Nephron (organoid): Measurements from ENCODE around the gene PPP1R15B.

ENCODE experiments used
- H3K27ac Mint-ChIP-seq, 3 experiments: 2 replicates each; pipeline ENCODE4 v1.8.0; 2020; ENCODE audit warnings: mixed read lengths in 3 of 3, mild to moderate bottlenecking in 2 of 3, moderate library complexity in 1 of 3
- H3K27me3 Mint-ChIP-seq: 2 replicates; pipeline ENCODE4 v1.8.0; 2021; ENCODE audit warnings: low read depth, mild to moderate bottlenecking, moderate library complexity, mixed read lengths
- H3K36me3 Mint-ChIP-seq: 2 replicates; pipeline ENCODE4 v1.8.0; 2020; ENCODE audit warnings: low read depth, mixed read lengths
- H3K4me1 Mint-ChIP-seq: 2 replicates; pipeline ENCODE4 v1.8.0; 2020; ENCODE audit warnings: mixed read lengths
- H3K4me3 Mint-ChIP-seq, 3 experiments: 2 replicates each; pipeline ENCODE4 v1.8.0; 2020; ENCODE audit warnings: mild to moderate bottlenecking in 3 of 3, mixed read lengths in 3 of 3, moderate library complexity in 2 of 3
- H3K9me3 Mint-ChIP-seq: 2 replicates; pipeline ENCODE4 v1.8.0; 2020; ENCODE audit warnings: mixed read lengths
- CTCF ChIP-seq, 3 experiments: fragments of 200-600 bp; sonication (generic); IDR thresholded peaks; one replicate each; pipeline ENCODE4 v1.5.0; 2021; ENCODE audit warnings: antibody characterized with exemption in 3 of 3; ENCODE audit not compliant: unreplicated experiment in 3 of 3

Gene PPP1R15B

GRCh38 chr1:204442376-204443259, 31.0 kb upstream of the PPP1R15B start:
- Mint-ChIP-seq H3K27me3 (no peaks in the 10 kb centered on the region), H3K9me3 (no peaks in the 10 kb centered on the region), H3K27ac (peak overlapping the region in 1 of 3 experiments; percentile 49)

GRCh38 chr1:204441558-204441957, 29.9 kb upstream of the PPP1R15B start:
- Mint-ChIP-seq H3K27ac (no peak overlapping the region), H3K27me3 (no peaks in the 10 kb centered on the region), H3K36me3 (peaks cover 68% of the 10 kb centered on the region), H3K9me3 (no peaks in the 10 kb centered on the region), H3K4me1 (peaks cover 4% of the 10 kb centered on the region), H3K4me3 (no peak overlapping the region)
- no peak for TF ChIP-seq CTCF (IDR thresholded peaks at IDR 0.05; ENCODE audit: unreplicated experiment in 3 of 3)

More at GRCh38 chr1:204442376-204443259, 31.0 kb upstream of the PPP1R15B start:
- Mint-ChIP-seq H3K36me3 (peaks cover 64% of the 10 kb centered on the region), H3K4me1 (peaks cover 14% of the 10 kb centered on the region), H3K4me3 (no peak overlapping the region)
- no peak for TF ChIP-seq CTCF (IDR thresholded peaks at IDR 0.05; ENCODE audit: unreplicated experiment in 3 of 3)

GRCh38 chr1:204439621-204440375, 28.2 kb upstream of the PPP1R15B start:
- peak overlapping the region; percentile 3 to 44 (median 44) for H3K27ac Mint-ChIP-seq
- no peaks in the 10 kb centered on the region for H3K27me3 Mint-ChIP-seq
- no peak overlapping the region for H3K4me3 Mint-ChIP-seq
- H3K4me1 Mint-ChIP-seq, result no peaks in the 10 kb centered on the region
- H3K9me3 Mint-ChIP-seq, result no peaks in the 10 kb centered on the region
- no peak for TF ChIP-seq CTCF (IDR thresholded peaks at IDR 0.05; ENCODE audit: unreplicated experiment in 3 of 3)
- H3K36me3 Mint-ChIP-seq, result peaks cover 69% of the 10 kb centered on the region

GRCh38 chr1:204438628-204439027, 27.0 kb upstream of the PPP1R15B start:
- Mint-ChIP-seq H3K4me1 (no peaks in the 10 kb centered on the region), H3K9me3 (no peaks in the 10 kb centered on the region), H3K4me3 (no peak overlapping the region), H3K27ac (no peak overlapping the region), H3K36me3 (peaks cover 69% of the 10 kb centered on the region), H3K27me3 (no peaks in the 10 kb centered on the region)
- no peak for TF ChIP-seq CTCF (IDR thresholded peaks at IDR 0.05; ENCODE audit: unreplicated experiment in 3 of 3)

GRCh38 chr1:204437796-204438570, 26.4 kb upstream of the PPP1R15B start:
- H3K36me3 Mint-ChIP-seq, result peaks cover 69% of the 10 kb centered on the region
- H3K4me3 Mint-ChIP-seq, result no peak overlapping the region
- TF ChIP-seq CTCF (IDR thresholded peaks at IDR 0.05; ENCODE audit: unreplicated experiment in 3 of 3), result no peak
- no peak overlapping the region for H3K27ac Mint-ChIP-seq
- no peaks in the 10 kb centered on the region for H3K4me1 Mint-ChIP-seq
- no peaks in the 10 kb centered on the region for H3K27me3 Mint-ChIP-seq
- no peaks in the 10 kb centered on the region for H3K9me3 Mint-ChIP-seq
